ENCODE results near the gene SIGLEC15. TPM values are rescaled to one million over a fixed set of nuclear protein-coding genes. Genes with fewer than 3 reads are reported as not detected.

Gene SIGLEC15
- total RNA-seq, 1 experiment from 2014 or later = 0.13 TPM

DNA sequence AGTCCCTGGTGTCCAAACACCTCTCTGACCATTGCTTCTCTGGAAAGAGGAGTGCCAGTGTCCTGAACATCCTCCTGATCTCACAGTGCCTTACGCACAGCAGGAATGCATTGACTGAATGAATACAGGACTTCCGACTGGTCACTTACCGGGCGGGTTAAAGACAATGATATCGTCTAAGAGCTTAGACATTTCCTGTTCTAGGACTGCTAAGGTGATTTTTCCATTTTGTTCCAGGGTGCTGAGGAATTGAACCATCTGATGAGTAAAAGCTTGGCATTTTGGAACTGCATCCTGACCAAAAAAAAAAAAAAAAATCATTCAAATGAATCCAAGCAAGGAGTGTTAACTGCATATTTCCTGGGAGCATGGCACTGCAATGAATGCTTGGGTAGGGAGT is 40.0 kb downstream of the SIGLEC15 start:
- Histone ChIP-seq H2BK120ac (ENCODE audit: low read depth, low read length, poor library complexity, severe bottlenecking) (no peak overlapping the region), H4K5ac (ENCODE audit: insufficient read length, low read depth, low read length) (no peak overlapping the region), H3K27ac (ENCODE audit: insufficient read length, low read depth, low read length) (no peak overlapping the region), H4K8ac (replicated peaks; ENCODE audit: insufficient read length, low read depth, low read length) (no peak overlapping the region), H2BK15ac (ENCODE audit: low read depth, low read length) (no peak overlapping the region), H4K91ac (ENCODE audit: insufficient read length, low read depth, low read length) (no peak overlapping the region), H3K9me3 (ENCODE audit: control insufficient read depth, low read depth, low read length) (no peaks in the 10 kb centered on the region), H3K23me2 (ENCODE audit: insufficient read length, low read depth, low read length, poor library complexity, severe bottlenecking) (no peaks in the 10 kb centered on the region), H2BK20ac (ENCODE audit: low read depth, low read length, poor library complexity, severe bottlenecking) (no peak overlapping the region), H3K18ac (ENCODE audit: insufficient read length, low read depth, low read length) (no peak overlapping the region), H3T11ph (ENCODE audit: low read length) (no peak overlapping the region), H2BK12ac (ENCODE audit: insufficient read length, low read depth, low read length) (no peak overlapping the region), H3K14ac (ENCODE audit: insufficient read depth, low read length) (no peak overlapping the region), H3K79me1 (ENCODE audit: insufficient read depth, low read depth, low read length, poor library complexity, severe bottlenecking) (no peaks in the 10 kb centered on the region), H3K4ac (ENCODE audit: low read depth, low read length) (no peak overlapping the region), H3K9ac (ENCODE audit: extremely low read depth, insufficient read length, low read length) (no peak overlapping the region), H3K79me2 (ENCODE audit: insufficient read depth, low read length) (no peaks in the 10 kb centered on the region), H3K27me3 (ENCODE audit: insufficient read depth, low read length) (no peaks in the 10 kb centered on the region), H2BK5ac (ENCODE audit: insufficient read length, low read length) (no peak overlapping the region), H3K56ac (ENCODE audit: insufficient read length, low read depth, low read length) (no peak overlapping the region), H4K20me1 (ENCODE audit: control insufficient read depth, insufficient read depth, insufficient read length) (no peaks in the 10 kb centered on the region), H2AFZ (ENCODE audit: low read length) (no peak overlapping the region), H3K4me1 (ENCODE audit: insufficient read depth, low read length) (no peaks in the 10 kb centered on the region), H3K4me2 (ENCODE audit: insufficient read depth, insufficient read length, low read length) (no peak overlapping the region), H3K23ac (ENCODE audit: insufficient read length, low read depth, low read length) (no peak overlapping the region), H2AK5ac (ENCODE audit: insufficient read length, low read length) (no peak overlapping the region)
- Mint-ChIP-seq H3K9me3 (peaks cover 0 to 3% of the 10 kb centered on the region in 2 experiments; a peak in 1 of 5 replicates), H3K27ac (peak overlapping the region in 1 of 3 experiments; percentile 35; a peak in 1 of 7 replicates), H3K36me3 (ENCODE audit: insufficient read depth in 1 of 3, low read depth in 3 of 3) (peaks cover 13 to 56% (median 35%) of the 10 kb centered on the region in 3 experiments; a peak in 6 of 7 replicates), H3K4me1 (no peaks in the 10 kb centered on the region), H3K27me3 (ENCODE audit: low read depth) (no peaks in the 10 kb centered on the region), H3K4me3 (no peak overlapping the region)
- WGBS (ENCODE audit: extremely low coverage, insufficient read length, low lambda C conversion rate) = no CpG with 5 or more reads among the region's 5 CpGs
- DNase-seq = no peak
- TF ChIP-seq, protein P1, sequence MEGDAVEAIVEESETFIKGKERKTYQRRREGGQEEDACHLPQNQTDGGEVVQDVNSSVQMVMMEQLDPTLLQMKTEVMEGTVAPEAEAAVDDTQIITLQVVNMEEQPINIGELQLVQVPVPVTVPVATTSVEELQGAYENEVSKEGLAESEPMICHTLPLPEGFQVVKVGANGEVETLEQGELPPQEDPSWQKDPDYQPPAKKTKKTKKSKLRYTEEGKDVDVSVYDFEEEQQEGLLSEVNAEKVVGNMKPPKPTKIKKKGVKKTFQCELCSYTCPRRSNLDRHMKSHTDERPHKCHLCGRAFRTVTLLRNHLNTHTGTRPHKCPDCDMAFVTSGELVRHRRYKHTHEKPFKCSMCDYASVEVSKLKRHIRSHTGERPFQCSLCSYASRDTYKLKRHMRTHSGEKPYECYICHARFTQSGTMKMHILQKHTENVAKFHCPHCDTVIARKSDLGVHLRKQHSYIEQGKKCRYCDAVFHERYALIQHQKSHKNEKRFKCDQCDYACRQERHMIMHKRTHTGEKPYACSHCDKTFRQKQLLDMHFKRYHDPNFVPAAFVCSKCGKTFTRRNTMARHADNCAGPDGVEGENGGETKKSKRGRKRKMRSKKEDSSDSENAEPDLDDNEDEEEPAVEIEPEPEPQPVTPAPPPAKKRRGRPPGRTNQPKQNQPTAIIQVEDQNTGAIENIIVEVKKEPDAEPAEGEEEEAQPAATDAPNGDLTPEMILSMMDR (conservative IDR thresholded peaks at IDR 0.05) = no peak

Measured in H9 (cell line).